K562 (cell line): Measurements from ENCODE around the gene ZBTB9. TPM values are rescaled to one million over a fixed set of nuclear protein-coding genes. Genes with fewer than 3 reads are reported as not detected.

Experiments used
- CSDE1 ChIP-seq, 2 experiments: fragments of 450-650 bp; IDR thresholded peaks; 2 replicates each; pipeline ENCODE4 v1.6.1; 2016; ENCODE audit warnings: mild to moderate bottlenecking in 1 of 2
- DIDO1 ChIP-seq: fragments of 450-650 bp; IDR thresholded peaks from 2 replicates; pipeline ENCODE4 v1.6.1; 2016; ENCODE audit warnings: low read depth, missing biosample characterization, missing genetic modification characterization
- ELF2 ChIP-seq: fragments of 250-450 bp; sonication (Bioruptor Pico); IDR thresholded peaks from 2 replicates; pipeline ENCODE4 v1.5.0; 2021; ENCODE audit warnings: mild to moderate bottlenecking
- HNRNPLL ChIP-seq: fragments of 200-400 bp; formaldehyde crosslinking; IDR thresholded peaks from 2 replicates; pipeline ENCODE4 v1.6.1; 2017; ENCODE audit warnings: low read length, low read depth, mild to moderate bottlenecking; ENCODE audit not compliant: poor library complexity, severe bottlenecking
- MECOM ChIP-seq: fragments of 250-450 bp; sonication (Bioruptor Pico); IDR thresholded peaks from 2 replicates; pipeline ENCODE4 v1.8.0; 2022; ENCODE audit warnings: inconsistent platforms
- NFIC ChIP-seq: fragments of 450-650 bp; IDR thresholded peaks from 2 replicates; pipeline ENCODE4 v1.6.1; 2017; ENCODE audit warnings: mild to moderate bottlenecking, inconsistent platforms
- NR2C2 ChIP-seq, 2 experiments: fragments of 200-800 bp in 1 of 2; sonication (Bioruptor generic) in 1 of 2; sonication (generic) in 1 of 2; formaldehyde crosslinking in 1 of 2; IDR thresholded peaks; 2 replicates each; pipeline versions ENCODE4 v1.6.1 to v1.8.0; 2016 to 2022; ENCODE audit warnings: mild to moderate bottlenecking in 1 of 2, missing compliant biosample characterization in 1 of 2, missing genetic modification characterization in 1 of 2, missing genetic modification reagents in 1 of 2
- SMAD2 ChIP-seq: fragments of 150-350 bp; IDR thresholded peaks from 2 replicates; pipeline ENCODE4 v1.6.1; 2014; ENCODE audit warnings: low read depth, mild to moderate bottlenecking, low read length
- ZBTB8A ChIP-seq: fragments of 450-650 bp; IDR thresholded peaks from 2 replicates; pipeline ENCODE4 v1.6.1; 2018; ENCODE audit warnings: mild to moderate bottlenecking, moderate library complexity; ENCODE audit not compliant: partially characterized antibody
- ZNF124 ChIP-seq: sonication (generic); formaldehyde crosslinking; IDR thresholded peaks from 2 replicates; pipeline ENCODE4 v1.8.1; 2022; ENCODE audit warnings: missing genetic modification reagents
- ZNF436 ChIP-seq: fragments of 250-450, 450-650 bp; sonication (Bioruptor Pico); formaldehyde crosslinking; IDR thresholded peaks from 2 replicates; pipeline ENCODE4 v1.7.0; 2020; ENCODE audit warnings: mild to moderate bottlenecking
- ZNF583 ChIP-seq: fragments of 250-450 bp; sonication (Bioruptor Pico); IDR thresholded peaks from 2 replicates; pipeline ENCODE4 v1.4.0; 2020
- polyA plus RNA-seq, 8 experiments: library from polyadenylated mRNA; depleted of rRNA in 4 of 8; stranded (reverse) in 5 of 8; unstranded in 3 of 8; fragments of >200 nt; fragmentation: Nextera tagmentation in 2 of 8; fragmentation: Illumina TruSeq in 1 of 8; extraction: Ambion mirVana in 2 of 8; extraction: Trizol in 1 of 8; gene quantifications; 2 replicates each; pipeline versions ENCODE4 v1.2.1 to v1.2.3, GENCODE V29; 2011 to 2014; ENCODE audit warnings: inconsistent platforms in 1 of 8, missing spikeins in 1 of 8
- total RNA-seq, 7 experiments: library from RNA; depleted of rRNA in 6 of 7; stranded (reverse); fragments of >200 nt in 6 of 7; fragmentation: Illumina TruSeq in 2 of 7; extraction: Trizol in 2 of 7; gene quantifications; 2 replicates each; pipeline versions ENCODE4 v1.2.1 to v1.2.3, GENCODE V29; 2011 to 2021; ENCODE audit warnings: low replicate concordance in 1 of 7
- TF ChIP-seq, protein P1 (sequence below): fragments of 450-650 bp; IDR thresholded peaks from 2 replicates; pipeline ENCODE4 v1.6.1; 2016; ENCODE audit warnings: low read depth
- TF ChIP-seq, protein P2 (sequence below): sonication (generic); formaldehyde crosslinking; IDR thresholded peaks from 2 replicates; pipeline ENCODE4 v1.8.1; 2023; ENCODE audit warnings: mild to moderate bottlenecking, missing genetic modification reagents
- TF ChIP-seq, protein P3 (sequence below): fragments of 450-650 bp; IDR thresholded peaks from 2 replicates; pipeline ENCODE4 v1.6.1; 2017; ENCODE audit warnings: antibody characterized with exemption

ZBTB9 gene
- total and polyA plus RNA-seq, 9 of the 15 experiments (the other 6 are each of a cell fraction or from before 2014, with no cell fraction given), result 1.9 to 19.5 (median 10.4) TPM

GRCh38 chr6:33428224-33428965, 26.0 kb upstream of the ZBTB9 start (continued):
- TF ChIP-seq HNRNPLL, result no peak
- no peak for TF ChIP-seq SMAD2
- TF ChIP-seq, protein P1, sequence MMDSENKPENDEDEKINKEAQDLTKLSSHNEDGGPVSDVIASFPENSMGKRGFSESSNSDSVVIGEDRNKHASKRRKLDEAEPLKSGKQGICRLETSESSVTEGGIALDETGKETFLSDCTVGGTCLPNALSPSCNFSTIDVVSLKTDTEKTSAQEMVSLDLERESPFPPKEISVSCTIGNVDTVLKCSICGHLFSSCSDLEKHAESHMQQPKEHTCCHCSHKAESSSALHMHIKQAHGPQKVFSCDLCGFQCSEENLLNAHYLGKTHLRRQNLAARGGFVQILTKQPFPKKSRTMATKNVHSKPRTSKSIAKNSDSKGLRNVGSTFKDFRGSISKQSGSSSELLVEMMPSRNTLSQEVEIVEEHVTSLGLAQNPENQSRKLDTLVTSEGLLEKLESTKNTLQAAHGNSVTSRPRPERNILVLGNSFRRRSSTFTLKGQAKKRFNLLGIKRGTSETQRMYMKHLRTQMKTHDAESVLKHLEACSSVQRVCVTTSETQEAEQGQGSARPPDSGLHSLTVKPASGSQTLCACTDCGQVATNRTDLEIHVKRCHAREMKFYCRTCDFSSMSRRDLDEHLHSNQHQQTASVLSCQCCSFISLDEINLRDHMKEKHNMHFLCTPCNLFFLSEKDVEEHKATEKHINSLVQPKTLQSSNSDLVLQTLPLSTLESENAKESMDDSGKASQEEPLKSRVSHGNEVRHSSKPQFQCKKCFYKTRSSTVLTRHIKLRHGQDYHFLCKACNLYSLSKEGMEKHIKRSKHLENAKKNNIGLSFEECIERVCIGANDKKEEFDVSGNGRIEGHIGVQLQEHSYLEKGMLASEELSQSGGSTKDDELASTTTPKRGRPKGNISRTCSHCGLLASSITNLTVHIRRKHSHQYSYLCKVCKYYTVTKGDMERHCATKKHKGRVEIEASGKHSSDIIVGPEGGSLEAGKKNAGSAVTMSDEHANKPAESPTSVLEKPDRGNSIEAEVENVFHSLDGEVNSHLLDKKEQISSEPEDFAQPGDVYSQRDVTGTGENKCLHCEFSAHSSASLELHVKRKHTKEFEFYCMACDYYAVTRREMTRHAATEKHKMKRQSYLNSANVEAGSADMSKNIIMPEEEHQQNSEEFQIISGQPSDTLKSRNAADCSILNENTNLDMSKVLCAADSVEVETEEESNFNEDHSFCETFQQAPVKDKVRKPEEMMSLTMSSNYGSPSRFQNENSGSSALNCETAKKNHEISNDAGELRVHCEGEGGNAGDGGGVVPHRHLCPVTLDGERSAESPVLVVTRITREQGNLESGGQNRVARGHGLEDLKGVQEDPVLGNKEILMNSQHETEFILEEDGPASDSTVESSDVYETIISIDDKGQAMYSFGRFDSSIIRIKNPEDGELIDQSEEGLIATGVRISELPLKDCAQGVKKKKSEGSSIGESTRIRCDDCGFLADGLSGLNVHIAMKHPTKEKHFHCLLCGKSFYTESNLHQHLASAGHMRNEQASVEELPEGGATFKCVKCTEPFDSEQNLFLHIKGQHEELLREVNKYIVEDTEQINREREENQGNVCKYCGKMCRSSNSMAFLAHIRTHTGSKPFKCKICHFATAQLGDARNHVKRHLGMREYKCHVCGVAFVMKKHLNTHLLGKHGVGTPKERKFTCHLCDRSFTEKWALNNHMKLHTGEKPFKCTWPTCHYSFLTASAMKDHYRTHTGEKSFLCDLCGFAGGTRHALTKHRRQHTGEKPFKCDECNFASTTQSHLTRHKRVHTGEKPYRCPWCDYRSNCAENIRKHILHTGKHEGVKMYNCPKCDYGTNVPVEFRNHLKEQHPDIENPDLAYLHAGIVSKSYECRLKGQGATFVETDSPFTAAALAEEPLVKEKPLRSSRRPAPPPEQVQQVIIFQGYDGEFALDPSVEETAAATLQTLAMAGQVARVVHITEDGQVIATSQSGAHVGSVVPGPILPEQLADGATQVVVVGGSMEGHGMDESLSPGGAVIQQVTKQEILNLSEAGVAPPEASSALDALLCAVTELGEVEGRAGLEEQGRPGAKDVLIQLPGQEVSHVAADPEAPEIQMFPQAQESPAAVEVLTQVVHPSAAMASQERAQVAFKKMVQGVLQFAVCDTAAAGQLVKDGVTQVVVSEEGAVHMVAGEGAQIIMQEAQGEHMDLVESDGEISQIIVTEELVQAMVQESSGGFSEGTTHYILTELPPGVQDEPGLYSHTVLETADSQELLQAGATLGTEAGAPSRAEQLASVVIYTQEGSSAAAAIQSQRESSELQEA, result no peak
- TF ChIP-seq ZBTB8A, result no peak
- TF ChIP-seq ZNF583 (CRISPR knock-in tag), result peak; percentile 50; the same call in 1 of the 2 replicates
- TF ChIP-seq NFIC, result peak; percentile 10; the same call in 1 of the 2 replicates
- no peak for TF ChIP-seq DIDO1 (tag)
- TF ChIP-seq ZNF436, result no peak
- no peak for TF ChIP-seq ELF2 (CRISPR knock-in tag)
- TF ChIP-seq, protein P2, sequence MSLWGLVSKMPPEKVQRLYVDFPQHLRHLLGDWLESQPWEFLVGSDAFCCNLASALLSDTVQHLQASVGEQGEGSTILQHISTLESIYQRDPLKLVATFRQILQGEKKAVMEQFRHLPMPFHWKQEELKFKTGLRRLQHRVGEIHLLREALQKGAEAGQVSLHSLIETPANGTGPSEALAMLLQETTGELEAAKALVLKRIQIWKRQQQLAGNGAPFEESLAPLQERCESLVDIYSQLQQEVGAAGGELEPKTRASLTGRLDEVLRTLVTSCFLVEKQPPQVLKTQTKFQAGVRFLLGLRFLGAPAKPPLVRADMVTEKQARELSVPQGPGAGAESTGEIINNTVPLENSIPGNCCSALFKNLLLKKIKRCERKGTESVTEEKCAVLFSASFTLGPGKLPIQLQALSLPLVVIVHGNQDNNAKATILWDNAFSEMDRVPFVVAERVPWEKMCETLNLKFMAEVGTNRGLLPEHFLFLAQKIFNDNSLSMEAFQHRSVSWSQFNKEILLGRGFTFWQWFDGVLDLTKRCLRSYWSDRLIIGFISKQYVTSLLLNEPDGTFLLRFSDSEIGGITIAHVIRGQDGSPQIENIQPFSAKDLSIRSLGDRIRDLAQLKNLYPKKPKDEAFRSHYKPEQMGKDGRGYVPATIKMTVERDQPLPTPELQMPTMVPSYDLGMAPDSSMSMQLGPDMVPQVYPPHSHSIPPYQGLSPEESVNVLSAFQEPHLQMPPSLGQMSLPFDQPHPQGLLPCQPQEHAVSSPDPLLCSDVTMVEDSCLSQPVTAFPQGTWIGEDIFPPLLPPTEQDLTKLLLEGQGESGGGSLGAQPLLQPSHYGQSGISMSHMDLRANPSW (CRISPR knock-in tag), result 0 out of 2 replicates have a peak, but pooled peaks have one; percentile 88
- TF ChIP-seq ZNF124, result peak; percentile 91; the same call in 1 of the 2 replicates
- TF ChIP-seq NR2C2 (CRISPR knock-in tag; IDR thresholded peaks at IDR 0.05), result peak; percentile 92
- peak; percentile 88 for TF ChIP-seq NR2C2 (tag; IDR thresholded peaks at IDR 0.05)
- no peak for TF ChIP-seq MECOM (CRISPR knock-in tag)
- TF ChIP-seq, protein P3, sequence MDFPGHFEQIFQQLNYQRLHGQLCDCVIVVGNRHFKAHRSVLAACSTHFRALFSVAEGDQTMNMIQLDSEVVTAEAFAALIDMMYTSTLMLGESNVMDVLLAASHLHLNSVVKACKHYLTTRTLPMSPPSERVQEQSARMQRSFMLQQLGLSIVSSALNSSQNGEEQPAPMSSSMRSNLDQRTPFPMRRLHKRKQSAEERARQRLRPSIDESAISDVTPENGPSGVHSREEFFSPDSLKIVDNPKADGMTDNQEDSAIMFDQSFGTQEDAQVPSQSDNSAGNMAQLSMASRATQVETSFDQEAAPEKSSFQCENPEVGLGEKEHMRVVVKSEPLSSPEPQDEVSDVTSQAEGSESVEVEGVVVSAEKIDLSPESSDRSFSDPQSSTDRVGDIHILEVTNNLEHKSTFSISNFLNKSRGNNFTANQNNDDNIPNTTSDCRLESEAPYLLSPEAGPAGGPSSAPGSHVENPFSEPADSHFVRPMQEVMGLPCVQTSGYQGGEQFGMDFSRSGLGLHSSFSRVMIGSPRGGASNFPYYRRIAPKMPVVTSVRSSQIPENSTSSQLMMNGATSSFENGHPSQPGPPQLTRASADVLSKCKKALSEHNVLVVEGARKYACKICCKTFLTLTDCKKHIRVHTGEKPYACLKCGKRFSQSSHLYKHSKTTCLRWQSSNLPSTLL, result no peak
- no peak; a peak in 2 of 4 replicates for TF ChIP-seq CSDE1 (IDR thresholded peaks at IDR 0.05)
